RWPE2 (cell line): ENCODE measurements around the gene EXOC5.
"Not testable (repeated sequence)": the region's sequence is repeated elsewhere in the genome, so short reads cannot be mapped to it uniquely, and the experiment has no call there.

Experiments
- ATAC-seq: fragments of 200-7000 bp; cut with Tn5 transposase; 3 replicates; pipeline ENCODE4 v1.9.1; 2021; ENCODE audit warnings: low read depth
- DNase-seq: peaks from one replicate; pipeline ENCODE4 v3.0.0-alpha.2; 2020; ENCODE audit warnings: low spot score
- H3K27ac ChIP-seq: fragments of 450-650 bp; 2 replicates; pipeline ENCODE4 v1.5.1; 2017; ENCODE audit warnings: mild to moderate bottlenecking; ENCODE audit not compliant: poor library complexity, severe bottlenecking
- H3K27me3 ChIP-seq: fragments of 250-450 bp; sonication (Bioruptor Pico); 2 replicates; pipeline ENCODE4 v1.5.1; 2021; ENCODE audit warnings: mild to moderate bottlenecking, moderate library complexity; ENCODE audit not compliant: insufficient read depth, poor library complexity, severe bottlenecking
- H3K36me3 ChIP-seq: fragments of 250-450 bp; sonication (Bioruptor Pico); 2 replicates; pipeline ENCODE4 v1.5.1; 2020; ENCODE audit warnings: low read depth, mild to moderate bottlenecking, moderate library complexity
- H3K4me1 ChIP-seq: fragments of 250-450 bp; sonication (Bioruptor Pico); 2 replicates; pipeline ENCODE4 v1.5.1; 2021; ENCODE audit warnings: mild to moderate bottlenecking, moderate library complexity; ENCODE audit not compliant: insufficient read depth, poor library complexity, severe bottlenecking
- H3K4me3 ChIP-seq: fragments of 250-450 bp; sonication (Bioruptor Pico); 2 replicates; pipeline ENCODE4 v1.5.1; 2021; ENCODE audit warnings: mild to moderate bottlenecking, moderate library complexity; ENCODE audit not compliant: severe bottlenecking
- H3K9me3 ChIP-seq: fragments of 250-450 bp; sonication (Bioruptor Pico); 2 replicates; pipeline ENCODE4 v1.5.1; 2021; ENCODE audit warnings: mild to moderate bottlenecking, moderate library complexity; ENCODE audit not compliant: severe bottlenecking
- CTCF ChIP-seq: fragments of 450-650 bp; IDR thresholded peaks from one replicate; pipeline ENCODE4 v1.5.1; 2017; ENCODE audit warnings: mild to moderate bottlenecking, moderate library complexity; ENCODE audit not compliant: poor library complexity, severe bottlenecking

EXOC5 gene

GRCh38 chr14:57244106-57244505 is 24.6 kb downstream of the EXOC5 start:
- Histone ChIP-seq H3K4me1 (peaks cover 9% of the 10 kb centered on the region), H3K27me3 (no peaks in the 10 kb centered on the region), H3K4me3 (no peak overlapping the region), H3K9me3 (no peaks in the 10 kb centered on the region), H3K27ac (no peak overlapping the region), H3K36me3 (peaks cover 68% of the 10 kb centered on the region)
- no peak for TF ChIP-seq CTCF
- no peak for DNase-seq
- ATAC-seq, result no peak

GRCh38 chr14:57243320-57243719 is 25.4 kb downstream of the EXOC5 start:
- Histone ChIP-seq H3K9me3 (no peaks in the 10 kb centered on the region), H3K36me3 (peaks cover 72% of the 10 kb centered on the region), H3K27me3 (no peaks in the 10 kb centered on the region), H3K4me3 (no peak overlapping the region), H3K27ac (no peak overlapping the region), H3K4me1 (peaks cover 9% of the 10 kb centered on the region)
- DNase-seq (no peak), ATAC-seq (no peak)
- no peak for TF ChIP-seq CTCF

- H3K27me3 ChIP-seq, H3K27ac ChIP-seq, H3K9me3 ChIP-seq, DNase-seq, H3K4me3 ChIP-seq, H3K4me1 ChIP-seq, ATAC-seq: not testable (repeated sequence)
- H3K36me3 ChIP-seq, result peaks cover 74% of the 10 kb centered on the region
Observed at GRCh38 chr14:57240115-57240514, 28.6 kb downstream of the EXOC5 start.

- Histone ChIP-seq H3K27ac (no peak overlapping the region), H3K27me3 (no peaks in the 10 kb centered on the region), H3K36me3 (peaks cover 91% of the 10 kb centered on the region), H3K4me1 (no peaks in the 10 kb centered on the region), H3K9me3 (no peaks in the 10 kb centered on the region), H3K4me3 (no peak overlapping the region)
- no peak for TF ChIP-seq CTCF
- ATAC-seq (no peak), DNase-seq (no peak)
Observed at GRCh38 chr14:57232006-57232405, 36.7 kb downstream of the EXOC5 start.

GRCh38 chr14:57228320-57228719 is 40.4 kb downstream of the EXOC5 start:
- H3K36me3 ChIP-seq, result peaks cover 68% of the 10 kb centered on the region
- H3K4me1 ChIP-seq, H3K9me3 ChIP-seq, DNase-seq, H3K4me3 ChIP-seq, ATAC-seq, H3K27ac ChIP-seq, H3K27me3 ChIP-seq: not testable (repeated sequence)

GRCh38 chr14:57227083-57227482 is 41.6 kb downstream of the EXOC5 start:
- ATAC-seq (no peak), DNase-seq (no peak)
- Histone ChIP-seq H3K4me1 (no peaks in the 10 kb centered on the region), H3K4me3 (no peak overlapping the region), H3K27me3 (no peaks in the 10 kb centered on the region), H3K27ac (no peak overlapping the region), H3K36me3 (peaks cover 56% of the 10 kb centered on the region), H3K9me3 (no peaks in the 10 kb centered on the region)
- no peak for TF ChIP-seq CTCF
